GM19099 (cell line): ENCODE results near the gene PIGT.

ENCODE experiments used
- POLR2A ChIP-seq: IDR thresholded peaks from 3 replicates; pipeline ENCODE4 v1.6.1; 2011; ENCODE audit warnings: low read depth; ENCODE audit not compliant: insufficient read length; ENCODE audit errors: extremely low read depth

The PIGT gene

DNA sequence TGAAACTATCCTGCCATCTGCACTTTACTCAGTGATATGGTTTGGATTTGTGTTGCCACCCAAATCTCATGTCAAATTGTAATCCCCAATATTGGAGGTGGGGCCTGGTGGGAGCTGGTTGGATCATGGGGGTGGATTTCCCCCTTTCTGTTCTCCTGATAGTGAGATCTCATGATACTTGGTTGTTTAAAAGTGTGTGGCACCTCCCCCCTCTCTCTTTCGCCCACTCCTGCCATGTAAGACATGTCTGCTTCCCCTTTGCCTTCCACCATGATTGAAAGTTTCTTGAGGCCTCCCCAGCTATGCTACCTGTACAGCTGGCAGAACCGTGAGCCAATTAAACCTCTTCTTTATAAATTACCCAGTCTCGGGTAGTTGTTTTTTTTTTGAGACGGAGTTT is 18.0 kb downstream of the PIGT start:
- no peak for TF ChIP-seq POLR2A

DNA sequence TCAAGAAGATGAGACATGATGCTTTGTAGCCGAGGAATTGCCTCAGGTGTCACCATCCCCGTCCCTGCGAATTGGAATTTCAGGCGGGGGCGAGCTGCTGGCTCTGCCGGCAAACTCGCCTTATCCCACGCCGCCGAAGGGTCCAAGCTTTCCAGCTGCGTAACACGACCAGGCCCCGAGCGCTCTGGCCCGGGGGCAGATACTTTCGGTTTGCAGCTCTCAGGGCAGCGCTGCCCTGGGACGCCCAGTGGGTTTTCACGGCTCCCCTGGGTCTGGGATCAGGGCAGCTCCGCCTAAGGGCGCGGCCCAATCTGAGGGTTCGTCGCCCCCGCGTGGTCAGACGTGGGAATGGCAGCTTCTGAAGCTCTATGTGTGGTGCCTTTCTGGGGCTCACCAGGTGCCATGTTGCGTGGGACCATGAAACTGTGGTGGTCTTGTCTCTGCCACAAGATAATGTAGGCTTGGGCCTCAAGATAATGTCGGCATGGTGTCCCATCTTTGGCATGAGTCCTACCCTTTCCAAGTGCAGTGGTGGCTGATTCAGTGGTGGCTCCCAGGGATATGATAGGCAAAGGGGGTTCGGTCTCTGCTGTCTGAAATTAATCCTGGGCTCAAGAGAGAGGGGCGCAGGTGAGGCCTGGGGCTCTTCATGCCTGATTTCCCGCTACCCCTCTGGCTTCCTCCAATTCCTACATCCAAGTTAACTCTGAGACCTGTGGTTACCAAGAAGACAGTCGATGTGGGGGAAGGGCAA is 21.0 kb downstream of the PIGT start:
- TF ChIP-seq POLR2A: no peak

- TF ChIP-seq POLR2A: no peak
Measured at GRCh38 chr20:45440424-45440823, 24.5 kb downstream of the PIGT start.

DNA sequence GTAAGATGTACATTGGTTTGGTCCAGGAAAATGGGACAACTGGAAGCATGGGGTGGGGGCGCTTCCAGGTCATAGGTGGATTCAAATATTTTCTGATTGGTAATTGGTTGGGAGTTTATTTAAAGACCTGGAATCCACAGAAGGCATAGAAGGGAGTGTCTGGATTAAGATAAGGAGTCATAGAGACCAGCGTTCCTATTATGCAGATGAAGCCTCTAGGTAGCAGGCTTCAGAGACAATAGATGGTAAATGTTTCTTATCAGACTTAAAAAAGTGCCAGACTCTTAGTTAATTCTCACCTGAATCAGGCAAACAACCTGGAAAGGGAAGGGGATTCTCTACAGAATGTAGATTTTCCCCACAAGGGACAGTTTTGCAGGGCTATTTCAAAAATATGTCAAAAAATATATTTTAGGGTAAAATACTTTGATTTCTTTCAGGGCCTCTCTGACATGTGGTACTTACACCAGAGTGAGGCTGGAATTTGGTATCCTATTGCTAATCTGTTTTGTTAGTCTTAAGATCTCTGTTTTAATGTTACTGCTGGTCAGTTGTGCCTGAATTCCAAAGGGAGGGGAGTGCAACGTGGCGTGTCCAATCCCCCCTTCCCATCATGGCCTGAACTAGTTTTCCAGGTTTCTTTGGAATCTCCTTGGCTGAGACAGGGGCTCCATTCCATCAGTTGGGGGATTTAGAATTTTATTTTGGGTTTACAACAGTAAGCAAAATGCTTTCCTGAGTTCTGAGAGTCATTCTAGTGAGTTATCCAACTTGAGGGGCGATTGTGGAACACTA is 25.1 kb downstream of the PIGT start:
- TF ChIP-seq POLR2A: no peak

- no peak for TF ChIP-seq POLR2A
Measured at GRCh38 chr20:45441746-45442145, 25.8 kb downstream of the PIGT start.

DNA sequence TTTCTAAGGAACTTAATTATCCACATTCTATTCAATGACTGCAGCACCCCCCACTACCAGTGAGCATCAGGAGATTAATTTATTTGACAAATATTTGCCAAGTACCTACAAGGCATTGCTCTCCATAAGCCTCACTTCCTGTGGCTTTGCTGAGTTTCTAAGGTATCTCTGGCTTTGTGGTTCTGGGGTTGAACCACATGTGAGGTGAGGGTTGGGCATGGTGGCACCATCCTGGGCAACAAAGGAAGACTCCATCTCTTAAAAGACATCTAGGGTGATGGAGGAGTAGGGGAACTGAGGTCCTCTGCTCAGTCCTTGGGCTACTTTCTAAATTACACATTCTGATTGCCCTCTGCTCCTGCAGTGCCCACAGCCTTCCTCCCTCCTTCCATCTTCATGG is 28.1 kb downstream of the PIGT start:
- TF ChIP-seq POLR2A: no peak

GRCh38 chr20:45445805-45446562 is 30.0 kb downstream of the PIGT start:
- TF ChIP-seq POLR2A: no peak

DNA sequence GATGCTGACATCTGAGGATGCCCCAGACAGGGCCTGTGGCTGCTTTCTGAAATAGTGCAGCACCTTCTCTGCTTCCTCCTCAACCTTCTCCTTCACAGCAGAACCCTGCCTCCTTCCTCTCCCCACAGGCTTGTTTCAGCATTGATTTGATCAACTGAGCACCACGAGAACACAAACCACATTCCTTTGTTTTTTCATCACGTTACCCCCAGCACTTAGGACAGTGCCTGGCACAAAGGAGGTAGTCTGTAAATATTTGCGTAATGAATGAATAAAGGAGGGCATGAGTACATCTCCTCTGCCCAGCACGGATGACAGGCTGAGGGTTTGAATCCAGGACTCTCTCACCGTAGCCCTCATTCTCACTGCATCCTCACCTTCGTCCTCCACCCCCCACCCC is 32.3 kb downstream of the PIGT start:
- TF ChIP-seq POLR2A: no peak

- TF ChIP-seq POLR2A: no peak
Measured at GRCh38 chr20:45449528-45449927, 33.6 kb downstream of the PIGT start.

DNA sequence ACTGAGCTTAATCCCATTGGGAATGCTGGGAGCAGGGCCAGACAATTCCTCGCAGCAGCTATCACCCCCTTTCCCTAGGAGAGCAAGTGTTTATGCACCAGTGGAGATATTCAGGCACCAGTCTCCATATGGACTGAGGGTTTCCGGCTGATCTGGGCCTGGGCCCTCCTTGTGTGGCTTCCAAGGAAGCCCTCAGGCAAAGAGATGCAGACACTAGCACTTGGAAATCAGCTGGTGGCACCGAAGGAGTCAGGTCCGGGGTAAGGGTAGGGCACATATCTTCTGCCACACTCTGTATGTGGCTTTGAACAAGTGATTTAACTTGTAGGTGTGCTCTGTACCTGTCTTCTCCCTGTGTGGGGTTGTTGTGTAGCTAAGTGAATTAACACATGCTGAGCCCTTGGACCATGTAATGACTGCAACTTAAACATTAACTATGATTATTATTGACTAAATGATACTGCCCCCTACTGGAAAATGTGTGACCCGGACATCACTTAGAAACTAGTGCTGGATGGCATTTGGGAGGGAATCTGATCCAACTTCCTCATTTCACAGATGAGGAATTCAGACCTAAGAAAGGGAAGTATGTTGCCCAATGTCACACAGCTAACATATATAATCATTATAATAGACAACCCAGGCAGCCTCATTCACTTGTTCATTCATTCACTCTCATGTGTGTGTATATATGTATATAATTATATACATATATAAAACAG is 34.3 kb downstream of the PIGT start:
- no peak for TF ChIP-seq POLR2A

DNA sequence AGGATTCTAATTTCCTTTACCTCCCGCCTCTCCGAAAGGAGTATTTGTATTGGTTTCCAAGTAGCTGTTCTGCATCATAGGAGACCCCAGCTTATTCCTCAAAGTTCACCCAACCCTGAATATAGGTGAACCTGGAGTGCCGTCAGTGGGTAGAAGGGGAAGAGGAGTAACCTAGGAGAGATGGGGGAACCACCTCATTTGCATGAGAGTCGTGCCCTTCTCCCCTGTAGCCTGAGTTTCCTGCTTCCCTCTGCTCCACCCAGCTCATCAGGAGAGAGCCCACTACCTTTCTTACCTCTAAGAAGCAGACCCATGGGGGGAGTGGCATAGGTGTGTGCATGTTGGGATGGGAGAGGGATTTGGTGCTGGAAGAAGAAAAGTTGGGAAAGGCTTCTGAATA is 36.3 kb downstream of the PIGT start:
- no peak for TF ChIP-seq POLR2A

GRCh38 chr20:45452772-45453691 is 37.1 kb downstream of the PIGT start:
- no peak for TF ChIP-seq POLR2A

GRCh38 chr20:45456632-45457031 is 40.7 kb downstream of the PIGT start:
- TF ChIP-seq POLR2A: no peak

GRCh38 chr20:45459606-45460005 is 43.7 kb downstream of the PIGT start:
- TF ChIP-seq POLR2A: no peak
